B cell (primary cell): Measurements from ENCODE around the gene GAREM1. TPM values are rescaled to one million over a fixed set of nuclear protein-coding genes. Genes with fewer than 3 reads are reported as not detected.

Experiments used
- ATAC-seq: fragments of 200-7000 bp; cut with Tn5 transposase; one replicate; pipeline ENCODE4 v1.10.0; 2021; ENCODE audit warnings: low read depth, mild to moderate bottlenecking, moderate number of reproducible peaks, moderate library complexity
- CTCF ChIA-PET: fragments of 350-600 bp; sonication (Branson Sonifier 250); formaldehyde crosslinking; loops from one replicate; lab custom pipeline; 2021; ENCODE audit warnings: antibody characterized with exemption, inconsistent platforms; lab: Charles Lee
- POLR2A ChIA-PET: fragments of 350-600 bp; sonication (Branson Sonifier 250); formaldehyde crosslinking; loops from one replicate; lab custom pipeline; 2021; ENCODE audit warnings: antibody characterized with exemption; lab: Charles Lee
- DNase-seq: peaks from one replicate; pipeline ENCODE4 v3.0.0; 2013
- H2AFZ ChIP-seq: 2 replicates; pipeline ENCODE4 v1.6.1; 2012; ENCODE audit warnings: mild to moderate bottlenecking, low read depth, low read length; ENCODE audit not compliant: insufficient read depth, poor library complexity, severe bottlenecking
- H3K27ac ChIP-seq, 2 donors: 1 replicate in 1 of 2; 2 replicates in 1 of 2; pipeline ENCODE4 v1.5.1; 2012 to 2013; ENCODE audit warnings: low read length in 2 of 2, mild to moderate bottlenecking in 2 of 2, moderate library complexity in 1 of 2
- H3K27me3 ChIP-seq, 4 experiments: fragments of 200-600 bp in 1 of 4; sonication (generic) in 1 of 4; replicated peaks in 1 of 4; 1 replicate in 2 of 4; 2 replicates in 2 of 4; pipeline versions ENCODE4 v1.6.1 to v1.7.0; 2013 to 2016; ENCODE audit warnings: low read length in 3 of 4, mild to moderate bottlenecking in 2 of 4, mixed read lengths in 1 of 4, moderate library complexity in 1 of 4; ENCODE audit not compliant: insufficient read depth in 4 of 4, control insufficient read depth in 3 of 4; ENCODE audit errors: control extremely low read depth in 1 of 4
- H3K36me3 ChIP-seq, 2 experiments: replicated peaks in 1 of 2; 1 replicate in 1 of 2; 2 replicates in 1 of 2; pipeline versions ENCODE4 v1.6.1 to v1.7.1; 2013; ENCODE audit warnings: low read length in 1 of 2; ENCODE audit not compliant: insufficient read depth in 2 of 2, control insufficient read depth in 1 of 2; ENCODE audit errors: control extremely low read depth in 1 of 2, extremely low read depth in 1 of 2
- H3K4me1 ChIP-seq, 2 donors: fragments of 200-600 bp in 1 of 2; sonication (generic) in 1 of 2; 1 replicate in 1 of 2; 2 replicates in 1 of 2; pipeline versions ENCODE4 v1.5.1 to v1.6.1; 2013 to 2017; ENCODE audit warnings: low read length in 2 of 2; ENCODE audit not compliant: control insufficient read depth in 2 of 2, insufficient read depth in 2 of 2
- H3K4me2 ChIP-seq: replicated peaks from 2 replicates; pipeline ENCODE3; 2012; ENCODE audit warnings: mild to moderate bottlenecking, low read depth, low read length; ENCODE audit not compliant: poor library complexity, severe bottlenecking
- H3K4me3 ChIP-seq, 5 experiments: fragments of 200-600 bp in 1 of 5; sonication (generic) in 1 of 5; 1 replicate in 3 of 5; 2 replicates in 2 of 5; pipeline versions ENCODE4 v1.5.1 to v1.7.0; 2011 to 2016; ENCODE audit warnings: low read length in 4 of 5, mild to moderate bottlenecking in 4 of 5, low read depth in 2 of 5, control low read depth in 1 of 5, moderate library complexity in 1 of 5; ENCODE audit not compliant: insufficient read depth in 1 of 5; ENCODE audit errors: control extremely low read depth in 1 of 5, extremely low read depth in 1 of 5
- H3K79me2 ChIP-seq: fragments of 200-600 bp; sonication (generic); one replicate; pipeline ENCODE4 v1.6.0; 2016; ENCODE audit warnings: low read length; ENCODE audit not compliant: control insufficient read depth, insufficient read depth
- H3K9ac ChIP-seq: fragments of 200-600 bp; sonication (generic); 2 replicates; pipeline ENCODE4 v1.6.1; 2017; ENCODE audit warnings: mild to moderate bottlenecking, low read length, moderate library complexity
- H3K9me3 ChIP-seq, 3 donors: one replicate each; pipeline versions ENCODE4 v1.6.1 to v1.7.1; 2013; ENCODE audit warnings: low read length in 2 of 3; ENCODE audit not compliant: control insufficient read depth in 2 of 3, insufficient read depth in 1 of 3; ENCODE audit errors: control extremely low read depth in 1 of 3
- H4K20me1 ChIP-seq: 2 replicates; pipeline ENCODE4 v1.6.0; 2012; ENCODE audit warnings: mild to moderate bottlenecking, low read length; ENCODE audit not compliant: insufficient read depth, control insufficient read depth, poor library complexity, severe bottlenecking
- H3K27ac Mint-ChIP-seq: one replicate; pipeline ENCODE4 v1.8.0; 2021; ENCODE audit warnings: mixed read lengths
- H3K27me3 Mint-ChIP-seq: one replicate; pipeline ENCODE4 v1.8.0; 2021; ENCODE audit warnings: mixed read lengths
- H3K4me1 Mint-ChIP-seq: one replicate; pipeline ENCODE4 v1.8.0; 2021; ENCODE audit warnings: mixed read lengths
- H3K4me3 Mint-ChIP-seq: one replicate; pipeline ENCODE4 v1.8.0; 2021; ENCODE audit warnings: mixed read lengths
- H3K9me3 Mint-ChIP-seq: one replicate; pipeline ENCODE4 v1.8.0; 2022; ENCODE audit warnings: mixed read lengths; ENCODE audit not compliant: insufficient read depth
- CTCF ChIP-seq: fragments of 200-600 bp; IDR thresholded peaks from one replicate; pipeline ENCODE4 v1.8.0; 2022; ENCODE audit warnings: antibody characterized with exemption, mild to moderate bottlenecking
- EZH2 ChIP-seq: IDR thresholded peaks from 2 replicates; pipeline ENCODE4 v1.6.1; 2012; ENCODE audit warnings: borderline replicate concordance, low read depth, mild to moderate bottlenecking, moderate library complexity, low read length; ENCODE audit not compliant: insufficient read depth, poor library complexity, severe bottlenecking
- WGBS: methylation state at CpG from one replicate; pipeline ENCODE4 v1.1.5; 2013; ENCODE audit warnings: missing lambda C conversion rate; ENCODE audit not compliant: insufficient coverage; 5-methylcytosine and 5-hydroxymethylcytosine counted together
- intact Hi-C: fragments of 100-400 bp; cut with micrococcal nuclease; formaldehyde crosslinking; loops from one replicate; pipeline ENCODE4 v1.10.0; 2022
- polyA plus RNA-seq: library from polyadenylated mRNA; depleted of rRNA; stranded (reverse); fragments of >200 nt; gene quantifications from 2 replicates; pipeline ENCODE4 v1.2.3, GENCODE V29; 2012
- total RNA-seq, 2 donors: library from RNA; stranded (reverse); fragments of 120-200 nt in 1 of 2; gene quantifications; 1 replicate in 1 of 2; 2 replicates in 1 of 2; pipeline versions ENCODE4 v1.2.3 to v1.2.4, GENCODE V29; 2013 to 2022

Gene GAREM1
- total and polyA plus RNA-seq, 2 donors (not counting 1 experiment from before 2014, with no cell fraction given) = not detected

- Mint-ChIP-seq H3K9me3 (no peaks in the 10 kb centered on the region), H3K4me1 (no peaks in the 10 kb centered on the region), H3K27ac (no peak overlapping the region), H3K4me3 (no peak overlapping the region), H3K27me3 (peaks cover 21% of the 10 kb centered on the region)
- no peaks in the 10 kb centered on the region for H3K79me2 ChIP-seq
- 95% methylated on average over 8 of the region's 8 CpGs for WGBS
- TF ChIP-seq EZH2 = no peak
- no peak for TF ChIP-seq CTCF
- H3K9ac ChIP-seq = no peak overlapping the region
- H2AFZ ChIP-seq = no peak overlapping the region
- no peak overlapping the region for H3K4me3 ChIP-seq
- POLR2A ChIA-PET = no interaction called here
- no peaks in the 10 kb centered on the region for H3K4me1 ChIP-seq
- H3K9me3 ChIP-seq = no peaks in the 10 kb centered on the region
- intact Hi-C loops = no loop called here
- no peak for DNase-seq
- CTCF ChIA-PET = no interaction called here
- H3K27me3 ChIP-seq = no peaks in the 10 kb centered on the region
- H3K4me2 ChIP-seq = no peak overlapping the region
- no peak overlapping the region for H3K27ac ChIP-seq
- H4K20me1 ChIP-seq = no peaks in the 10 kb centered on the region
- ATAC-seq = no peak
- H3K36me3 ChIP-seq = no peaks in the 10 kb centered on the region
Observed at GRCh38 chr18:32441533-32441932, 29.1 kb downstream of the GAREM1 start.

GRCh38 chr18:32440518-32440917, 30.2 kb downstream of the GAREM1 start:
- ATAC-seq (no peak), DNase-seq (no peak)
- Histone ChIP-seq H3K27ac (no peak overlapping the region), H3K9me3 (no peaks in the 10 kb centered on the region), H3K4me2 (no peak overlapping the region), H3K4me1 (no peaks in the 10 kb centered on the region), H3K27me3 (no peaks in the 10 kb centered on the region), H3K4me3 (no peak overlapping the region), H3K36me3 (no peaks in the 10 kb centered on the region), H4K20me1 (no peaks in the 10 kb centered on the region), H3K79me2 (no peaks in the 10 kb centered on the region), H2AFZ (no peak overlapping the region), H3K9ac (no peak overlapping the region)
- Mint-ChIP-seq H3K27ac (no peak overlapping the region), H3K4me1 (no peaks in the 10 kb centered on the region), H3K9me3 (no peaks in the 10 kb centered on the region), H3K27me3 (peaks cover 19% of the 10 kb centered on the region), H3K4me3 (no peak overlapping the region)
- intact Hi-C loops = no loop called here
- ChIA-PET CTCF (no interaction called here), POLR2A (no interaction called here)
- TF ChIP-seq EZH2 = no peak
- no peak for TF ChIP-seq CTCF
- WGBS = 100% methylated on average over 1 of the region's 4 CpGs
